HepG2 (cell line): ENCODE measurements around the gene CTDNEP1. TPM values are rescaled to one million over a fixed set of nuclear protein-coding genes. Genes with fewer than 3 reads are reported as not detected.

Source experiments
- ATRX ChIP-seq: sonication (generic); formaldehyde crosslinking; IDR thresholded peaks from 2 replicates; pipeline ENCODE4 v1.4.0; 2020; ENCODE audit warnings: missing genetic modification reagents, borderline replicate concordance
- ETV6 ChIP-seq: sonication (generic); formaldehyde crosslinking; conservative IDR thresholded peaks from 2 replicates; pipeline ENCODE4 v1.4.0; 2020; ENCODE audit warnings: missing genetic modification reagents
- ZNF136 ChIP-seq: sonication (generic); formaldehyde crosslinking; IDR thresholded peaks from 2 replicates; pipeline ENCODE4 v1.8.1; 2022; ENCODE audit warnings: low read depth, mild to moderate bottlenecking, moderate library complexity, missing genetic modification reagents
- ZNF224 ChIP-seq: sonication (generic); formaldehyde crosslinking; IDR thresholded peaks from 2 replicates; pipeline ENCODE4 v1.5.0; 2020; ENCODE audit warnings: mild to moderate bottlenecking, missing genetic modification reagents
- ZNF615 ChIP-seq: sonication (generic); formaldehyde crosslinking; IDR thresholded peaks from 2 replicates; pipeline ENCODE4 v1.5.0; 2020; ENCODE audit warnings: mild to moderate bottlenecking, missing genetic modification reagents, borderline replicate concordance
- ZNF652 ChIP-seq: IDR thresholded peaks from 2 replicates; pipeline ENCODE4 v1.6.1; 2016; ENCODE audit warnings: low read depth, borderline replicate concordance
- ZNF816 ChIP-seq: sonication (generic); formaldehyde crosslinking; IDR thresholded peaks from 2 replicates; pipeline ENCODE4 v1.8.0; 2022; ENCODE audit warnings: missing genetic modification reagents, mild to moderate bottlenecking, borderline replicate concordance
- polyA plus RNA-seq, 8 experiments: library from polyadenylated mRNA; depleted of rRNA in 3 of 8; stranded (reverse) in 7 of 8; unstranded in 1 of 8; fragments of >200 nt; fragmentation: Illumina TruSeq in 4 of 8; extraction: Trizol in 4 of 8; gene quantifications; 2 replicates each; pipeline versions ENCODE4 v1.2.1 to v1.2.3, GENCODE V29; 2011 to 2016; ENCODE audit warnings: low read depth in 4 of 8, missing spikeins in 1 of 8, mixed read lengths in 1 of 8; ENCODE audit not compliant: insufficient read depth in 1 of 8
- total RNA-seq, 5 experiments: library from RNA; depleted of rRNA; stranded (reverse); fragments of >200 nt; fragmentation: Illumina TruSeq; extraction: Trizol; gene quantifications; 2 replicates each; pipeline ENCODE4 v1.2.3, GENCODE V29; 2016; ENCODE audit warnings: low read depth in 1 of 5
- TF ChIP-seq, protein P1 (sequence below): sonication (generic); formaldehyde crosslinking; IDR thresholded peaks from 2 replicates; pipeline ENCODE4 v1.5.0; 2020; ENCODE audit warnings: missing genetic modification reagents
- TF ChIP-seq, protein P2 (sequence below): sonication (generic); formaldehyde crosslinking; IDR thresholded peaks from 2 replicates; pipeline ENCODE4 v1.4.0; 2020; ENCODE audit warnings: missing genetic modification reagents; ENCODE audit errors: not compliant biosample characterization
- TF ChIP-seq, protein P3 (sequence below): IDR thresholded peaks from 2 replicates; pipeline ENCODE4 v1.4.0; 2020; ENCODE audit warnings: mild to moderate bottlenecking, missing genetic modification reagents
- TF ChIP-seq, protein P4 (sequence below): conservative IDR thresholded peaks from 2 replicates; pipeline ENCODE4 v1.6.1; 2018; ENCODE audit warnings: missing genetic modification reagents
- TF ChIP-seq, protein P5 (sequence below): sonication (generic); formaldehyde crosslinking; conservative IDR thresholded peaks from 2 replicates; pipeline ENCODE4 v1.8.1; 2023; ENCODE audit warnings: missing genetic modification reagents
- TF ChIP-seq, protein P6 (sequence below): sonication (generic); formaldehyde crosslinking; IDR thresholded peaks from 2 replicates; pipeline ENCODE4 v1.4.0; 2020; ENCODE audit warnings: mild to moderate bottlenecking, missing genetic modification reagents
- TF ChIP-seq, protein P7 (sequence below): IDR thresholded peaks from 2 replicates; pipeline ENCODE4 v1.6.1; 2016; ENCODE audit warnings: mild to moderate bottlenecking

CTDNEP1 gene
- total and polyA plus RNA-seq, 2 of the 13 experiments (the other 11 are each of a cell fraction or from before 2014, with no cell fraction given) = 19.8 to 118 TPM

DNA sequence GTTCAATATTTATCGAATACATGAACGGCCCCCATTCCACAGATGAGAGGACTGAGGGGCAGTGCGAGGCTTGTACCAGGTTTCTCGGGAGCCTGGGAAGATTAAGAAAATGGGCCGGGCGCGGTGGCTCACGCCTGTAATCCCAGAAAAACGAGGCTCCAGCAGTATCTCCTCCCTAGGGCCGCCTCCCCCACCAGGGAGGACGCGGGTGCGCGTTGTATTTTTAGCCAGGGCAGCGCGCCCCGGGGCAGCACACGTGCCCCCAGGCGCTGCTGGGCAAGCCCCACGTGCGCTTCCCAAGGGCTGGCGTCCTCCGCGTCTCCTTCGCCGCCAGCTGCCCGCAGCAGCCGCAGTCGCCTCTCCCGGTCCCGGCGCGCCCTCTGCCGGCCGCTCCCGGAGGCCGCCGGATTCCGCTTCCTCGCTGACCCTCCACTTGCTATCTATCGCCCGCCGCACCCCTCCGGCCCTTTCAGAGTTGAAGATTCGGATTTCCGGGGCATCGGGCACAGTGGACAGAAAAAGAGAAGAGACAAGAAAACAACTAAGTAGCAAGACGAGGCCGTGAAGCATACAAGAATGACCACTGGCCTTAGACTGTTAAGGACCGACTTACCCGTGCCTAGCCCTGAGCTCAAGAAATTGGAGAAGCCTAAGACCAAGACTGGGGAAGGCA lies 44.8 kb upstream of the CTDNEP1 start (continued):
- TF ChIP-seq, protein P1, sequence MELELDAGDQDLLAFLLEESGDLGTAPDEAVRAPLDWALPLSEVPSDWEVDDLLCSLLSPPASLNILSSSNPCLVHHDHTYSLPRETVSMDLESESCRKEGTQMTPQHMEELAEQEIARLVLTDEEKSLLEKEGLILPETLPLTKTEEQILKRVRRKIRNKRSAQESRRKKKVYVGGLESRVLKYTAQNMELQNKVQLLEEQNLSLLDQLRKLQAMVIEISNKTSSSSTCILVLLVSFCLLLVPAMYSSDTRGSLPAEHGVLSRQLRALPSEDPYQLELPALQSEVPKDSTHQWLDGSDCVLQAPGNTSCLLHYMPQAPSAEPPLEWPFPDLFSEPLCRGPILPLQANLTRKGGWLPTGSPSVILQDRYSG (CRISPR knock-in tag) = no peak
- TF ChIP-seq, protein P2, sequence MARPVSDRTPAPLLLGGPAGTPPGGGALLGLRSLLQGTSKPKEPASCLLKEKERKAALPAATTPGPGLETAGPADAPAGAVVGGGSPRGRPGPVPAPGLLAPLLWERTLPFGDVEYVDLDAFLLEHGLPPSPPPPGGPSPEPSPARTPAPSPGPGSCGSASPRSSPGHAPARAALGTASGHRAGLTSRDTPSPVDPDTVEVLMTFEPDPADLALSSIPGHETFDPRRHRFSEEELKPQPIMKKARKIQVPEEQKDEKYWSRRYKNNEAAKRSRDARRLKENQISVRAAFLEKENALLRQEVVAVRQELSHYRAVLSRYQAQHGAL (CRISPR knock-in tag) = no peak
- TF ChIP-seq, protein P3, sequence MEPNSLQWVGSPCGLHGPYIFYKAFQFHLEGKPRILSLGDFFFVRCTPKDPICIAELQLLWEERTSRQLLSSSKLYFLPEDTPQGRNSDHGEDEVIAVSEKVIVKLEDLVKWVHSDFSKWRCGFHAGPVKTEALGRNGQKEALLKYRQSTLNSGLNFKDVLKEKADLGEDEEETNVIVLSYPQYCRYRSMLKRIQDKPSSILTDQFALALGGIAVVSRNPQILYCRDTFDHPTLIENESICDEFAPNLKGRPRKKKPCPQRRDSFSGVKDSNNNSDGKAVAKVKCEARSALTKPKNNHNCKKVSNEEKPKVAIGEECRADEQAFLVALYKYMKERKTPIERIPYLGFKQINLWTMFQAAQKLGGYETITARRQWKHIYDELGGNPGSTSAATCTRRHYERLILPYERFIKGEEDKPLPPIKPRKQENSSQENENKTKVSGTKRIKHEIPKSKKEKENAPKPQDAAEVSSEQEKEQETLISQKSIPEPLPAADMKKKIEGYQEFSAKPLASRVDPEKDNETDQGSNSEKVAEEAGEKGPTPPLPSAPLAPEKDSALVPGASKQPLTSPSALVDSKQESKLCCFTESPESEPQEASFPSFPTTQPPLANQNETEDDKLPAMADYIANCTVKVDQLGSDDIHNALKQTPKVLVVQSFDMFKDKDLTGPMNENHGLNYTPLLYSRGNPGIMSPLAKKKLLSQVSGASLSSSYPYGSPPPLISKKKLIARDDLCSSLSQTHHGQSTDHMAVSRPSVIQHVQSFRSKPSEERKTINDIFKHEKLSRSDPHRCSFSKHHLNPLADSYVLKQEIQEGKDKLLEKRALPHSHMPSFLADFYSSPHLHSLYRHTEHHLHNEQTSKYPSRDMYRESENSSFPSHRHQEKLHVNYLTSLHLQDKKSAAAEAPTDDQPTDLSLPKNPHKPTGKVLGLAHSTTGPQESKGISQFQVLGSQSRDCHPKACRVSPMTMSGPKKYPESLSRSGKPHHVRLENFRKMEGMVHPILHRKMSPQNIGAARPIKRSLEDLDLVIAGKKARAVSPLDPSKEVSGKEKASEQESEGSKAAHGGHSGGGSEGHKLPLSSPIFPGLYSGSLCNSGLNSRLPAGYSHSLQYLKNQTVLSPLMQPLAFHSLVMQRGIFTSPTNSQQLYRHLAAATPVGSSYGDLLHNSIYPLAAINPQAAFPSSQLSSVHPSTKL = peak; percentile 44; the same call in 1 of the 2 replicates
- TF ChIP-seq, protein P4, sequence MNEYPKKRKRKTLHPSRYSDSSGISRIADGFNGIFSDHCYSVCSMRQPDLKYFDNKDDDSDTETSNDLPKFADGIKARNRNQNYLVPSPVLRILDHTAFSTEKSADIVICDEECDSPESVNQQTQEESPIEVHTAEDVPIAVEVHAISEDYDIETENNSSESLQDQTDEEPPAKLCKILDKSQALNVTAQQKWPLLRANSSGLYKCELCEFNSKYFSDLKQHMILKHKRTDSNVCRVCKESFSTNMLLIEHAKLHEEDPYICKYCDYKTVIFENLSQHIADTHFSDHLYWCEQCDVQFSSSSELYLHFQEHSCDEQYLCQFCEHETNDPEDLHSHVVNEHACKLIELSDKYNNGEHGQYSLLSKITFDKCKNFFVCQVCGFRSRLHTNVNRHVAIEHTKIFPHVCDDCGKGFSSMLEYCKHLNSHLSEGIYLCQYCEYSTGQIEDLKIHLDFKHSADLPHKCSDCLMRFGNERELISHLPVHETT (CRISPR knock-in tag) = no peak
- no peak for TF ChIP-seq ZNF224
- TF ChIP-seq, protein P5, sequence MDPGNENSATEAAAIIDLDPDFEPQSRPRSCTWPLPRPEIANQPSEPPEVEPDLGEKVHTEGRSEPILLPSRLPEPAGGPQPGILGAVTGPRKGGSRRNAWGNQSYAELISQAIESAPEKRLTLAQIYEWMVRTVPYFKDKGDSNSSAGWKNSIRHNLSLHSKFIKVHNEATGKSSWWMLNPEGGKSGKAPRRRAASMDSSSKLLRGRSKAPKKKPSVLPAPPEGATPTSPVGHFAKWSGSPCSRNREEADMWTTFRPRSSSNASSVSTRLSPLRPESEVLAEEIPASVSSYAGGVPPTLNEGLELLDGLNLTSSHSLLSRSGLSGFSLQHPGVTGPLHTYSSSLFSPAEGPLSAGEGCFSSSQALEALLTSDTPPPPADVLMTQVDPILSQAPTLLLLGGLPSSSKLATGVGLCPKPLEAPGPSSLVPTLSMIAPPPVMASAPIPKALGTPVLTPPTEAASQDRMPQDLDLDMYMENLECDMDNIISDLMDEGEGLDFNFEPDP (CRISPR knock-in tag) = no peak
- TF ChIP-seq, protein P6, sequence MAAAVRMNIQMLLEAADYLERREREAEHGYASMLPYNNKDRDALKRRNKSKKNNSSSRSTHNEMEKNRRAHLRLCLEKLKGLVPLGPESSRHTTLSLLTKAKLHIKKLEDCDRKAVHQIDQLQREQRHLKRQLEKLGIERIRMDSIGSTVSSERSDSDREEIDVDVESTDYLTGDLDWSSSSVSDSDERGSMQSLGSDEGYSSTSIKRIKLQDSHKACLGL (CRISPR knock-in tag) = peak; percentile 67; the same call in 1 of the 2 replicates
- TF ChIP-seq, protein P7, sequence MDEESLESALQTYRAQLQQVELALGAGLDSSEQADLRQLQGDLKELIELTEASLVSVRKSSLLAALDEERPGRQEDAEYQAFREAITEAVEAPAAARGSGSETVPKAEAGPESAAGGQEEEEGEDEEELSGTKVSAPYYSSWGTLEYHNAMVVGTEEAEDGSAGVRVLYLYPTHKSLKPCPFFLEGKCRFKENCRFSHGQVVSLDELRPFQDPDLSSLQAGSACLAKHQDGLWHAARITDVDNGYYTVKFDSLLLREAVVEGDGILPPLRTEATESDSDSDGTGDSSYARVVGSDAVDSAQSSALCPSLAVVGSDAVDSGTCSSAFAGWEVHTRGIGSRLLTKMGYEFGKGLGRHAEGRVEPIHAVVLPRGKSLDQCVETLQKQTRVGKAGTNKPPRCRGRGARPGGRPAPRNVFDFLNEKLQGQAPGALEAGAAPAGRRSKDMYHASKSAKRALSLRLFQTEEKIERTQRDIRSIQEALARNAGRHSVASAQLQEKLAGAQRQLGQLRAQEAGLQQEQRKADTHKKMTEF = peak; percentile 79
- TF ChIP-seq ZNF136 = no peak
- no peak for TF ChIP-seq ZNF652 (CRISPR knock-in tag)
- TF ChIP-seq ZNF615 (CRISPR knock-in tag) = no peak
- TF ChIP-seq ETV6 (CRISPR knock-in tag) = peak; percentile 52; the same call in 1 of the 2 replicates
- TF ChIP-seq ZNF816 (CRISPR knock-in tag) = no peak
- no peak for TF ChIP-seq ATRX
